Sigmoid colon (tissue), 4 donors: ENCODE data around the gene CD4.

Source experiments
- EP300 ChIP-seq, 4 donors: sonication (generic); formaldehyde crosslinking; IDR thresholded peaks; one replicate each; pipeline ENCODE4 v1.6.1; 2017; ENCODE audit warnings: antibody characterized with exemption in 4 of 4
- POLR2AphosphoS5 ChIP-seq, 4 donors: sonication (generic); formaldehyde crosslinking; IDR thresholded peaks; one replicate each; pipeline ENCODE4 v1.6.1; 2017; ENCODE audit warnings: antibody characterized with exemption in 4 of 4
- TF ChIP-seq, protein P1 (sequence below), 4 experiments: fragments of 450-650 bp in 3 of 4; fragments of 200-600 bp in 1 of 4; IDR thresholded peaks; one replicate each; pipeline ENCODE4 v1.5.1; 2016 to 2019; ENCODE audit warnings: antibody characterized with exemption in 4 of 4, mild to moderate bottlenecking in 3 of 4, moderate library complexity in 2 of 4

DNA sequence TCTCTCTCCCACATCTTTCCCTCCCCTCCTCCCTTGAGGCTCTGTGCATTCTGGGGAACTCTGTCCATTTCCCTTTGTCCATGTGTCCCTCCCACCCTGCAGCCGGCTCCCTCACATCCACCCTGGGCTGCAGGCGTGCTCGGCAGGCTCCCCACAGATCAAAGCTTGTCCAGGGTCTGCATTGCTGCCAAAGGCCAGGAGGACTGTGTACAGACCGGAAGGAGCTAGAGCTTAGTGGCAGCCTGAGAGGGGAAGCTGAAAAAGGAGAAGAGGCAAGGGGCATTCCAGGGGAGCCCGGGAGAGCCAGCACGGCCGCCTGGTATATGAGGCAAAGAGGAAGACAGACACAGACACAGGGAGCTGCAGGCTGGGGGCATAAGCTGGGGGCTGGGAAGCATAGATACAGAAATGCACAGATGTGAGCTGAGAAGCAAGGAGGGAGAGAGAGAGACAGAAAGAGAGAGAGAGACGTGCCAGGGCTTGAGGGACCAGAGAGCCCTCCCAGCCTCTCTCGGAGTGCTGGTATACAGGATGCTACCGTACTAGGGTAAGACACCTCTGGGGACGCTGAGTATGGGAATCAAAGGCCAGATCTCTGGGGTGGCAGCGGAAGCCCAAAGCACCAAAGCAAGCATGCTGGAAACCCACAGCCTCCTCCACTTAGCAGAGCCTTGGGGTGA is 3.3 kb downstream of the CD4 start:
- TF ChIP-seq, protein P1, sequence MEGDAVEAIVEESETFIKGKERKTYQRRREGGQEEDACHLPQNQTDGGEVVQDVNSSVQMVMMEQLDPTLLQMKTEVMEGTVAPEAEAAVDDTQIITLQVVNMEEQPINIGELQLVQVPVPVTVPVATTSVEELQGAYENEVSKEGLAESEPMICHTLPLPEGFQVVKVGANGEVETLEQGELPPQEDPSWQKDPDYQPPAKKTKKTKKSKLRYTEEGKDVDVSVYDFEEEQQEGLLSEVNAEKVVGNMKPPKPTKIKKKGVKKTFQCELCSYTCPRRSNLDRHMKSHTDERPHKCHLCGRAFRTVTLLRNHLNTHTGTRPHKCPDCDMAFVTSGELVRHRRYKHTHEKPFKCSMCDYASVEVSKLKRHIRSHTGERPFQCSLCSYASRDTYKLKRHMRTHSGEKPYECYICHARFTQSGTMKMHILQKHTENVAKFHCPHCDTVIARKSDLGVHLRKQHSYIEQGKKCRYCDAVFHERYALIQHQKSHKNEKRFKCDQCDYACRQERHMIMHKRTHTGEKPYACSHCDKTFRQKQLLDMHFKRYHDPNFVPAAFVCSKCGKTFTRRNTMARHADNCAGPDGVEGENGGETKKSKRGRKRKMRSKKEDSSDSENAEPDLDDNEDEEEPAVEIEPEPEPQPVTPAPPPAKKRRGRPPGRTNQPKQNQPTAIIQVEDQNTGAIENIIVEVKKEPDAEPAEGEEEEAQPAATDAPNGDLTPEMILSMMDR (IDR thresholded peaks at IDR 0.05) = no peak
- no peak for TF ChIP-seq POLR2AphosphoS5 (IDR thresholded peaks at IDR 0.05)
- TF ChIP-seq EP300 (IDR thresholded peaks at IDR 0.05) = no peak
